ENCODE measurements around the gene HDX. TPM values are rescaled to one million over a fixed set of nuclear protein-coding genes. Genes with fewer than 3 reads are reported as not detected.
"Not testable (repeated sequence)": the region's sequence is repeated elsewhere in the genome, so short reads cannot be mapped to it uniquely, and the experiment has no call there.

The HDX gene
- total RNA-seq, 1 donor from 2014 or later = 2.6 TPM

GRCh38 chrX:84339507-84340364 is 162.5 kb downstream of the HDX start:
- Histone ChIP-seq H3K4me1 (ENCODE audit: control insufficient read depth in 3 of 3, insufficient read depth in 3 of 3, low read length in 3 of 3) (no peaks in the 10 kb centered on the region), H3K9ac (ENCODE audit: low read depth in 1 of 3, low read length in 3 of 3) (no peak overlapping the region), H3K9me3 (ENCODE audit: control insufficient read depth in 3 of 3, low read length in 3 of 3) (no peaks in the 10 kb centered on the region), H3K36me3 (ENCODE audit: control insufficient read depth in 3 of 3, insufficient read depth in 3 of 3, low read length in 3 of 3) (no peaks in the 10 kb centered on the region), H3K27ac (ENCODE audit: low read depth, low read length) (no peak overlapping the region), H3K4me3 (ENCODE audit: low read length in 3 of 3) (no peak overlapping the region), H3K27me3 (ENCODE audit: control insufficient read depth in 3 of 3, insufficient read depth in 3 of 3, low read length in 3 of 3) (no peaks in the 10 kb centered on the region)

GRCh38 chrX:84336646-84337045 is 165.6 kb downstream of the HDX start:
- no peak overlapping the region for H3K4me3 ChIP-seq (ENCODE audit: low read length in 3 of 3)
- no peaks in the 10 kb centered on the region for H3K9me3 ChIP-seq (ENCODE audit: control insufficient read depth in 3 of 3, low read length in 3 of 3)
- H3K27me3 ChIP-seq (ENCODE audit: control insufficient read depth in 3 of 3, insufficient read depth in 3 of 3, low read length in 3 of 3) = no peaks in the 10 kb centered on the region

GRCh38 chrX:84335121-84335520 is 167.1 kb downstream of the HDX start:
- no peak overlapping the region for H3K9ac ChIP-seq (ENCODE audit: low read depth in 1 of 3, low read length in 3 of 3)
- H3K27ac ChIP-seq (ENCODE audit: low read depth, low read length) = no peak overlapping the region
- no peaks in the 10 kb centered on the region for H3K9me3 ChIP-seq (ENCODE audit: control insufficient read depth in 3 of 3, low read length in 3 of 3)
- no peak overlapping the region for H3K4me3 ChIP-seq (ENCODE audit: low read length in 3 of 3)
- H3K36me3 ChIP-seq (ENCODE audit: control insufficient read depth in 3 of 3, insufficient read depth in 3 of 3, low read length in 3 of 3) = no peaks in the 10 kb centered on the region
- no peaks in the 10 kb centered on the region for H3K27me3 ChIP-seq (ENCODE audit: control insufficient read depth in 3 of 3, insufficient read depth in 3 of 3, low read length in 3 of 3)
- H3K4me1 ChIP-seq (ENCODE audit: control insufficient read depth in 3 of 3, insufficient read depth in 3 of 3, low read length in 3 of 3) = no peaks in the 10 kb centered on the region

More at GRCh38 chrX:84336646-84337045, 165.6 kb downstream of the HDX start:
- Histone ChIP-seq H3K36me3 (ENCODE audit: control insufficient read depth in 3 of 3, insufficient read depth in 3 of 3, low read length in 3 of 3) (no peaks in the 10 kb centered on the region), H3K9ac (ENCODE audit: low read depth in 1 of 3, low read length in 3 of 3) (no peak overlapping the region), H3K27ac (ENCODE audit: low read depth, low read length) (no peak overlapping the region), H3K4me1 (ENCODE audit: control insufficient read depth in 3 of 3, insufficient read depth in 3 of 3, low read length in 3 of 3) (no peaks in the 10 kb centered on the region)

- Histone ChIP-seq H3K27me3 (ENCODE audit: control insufficient read depth in 3 of 3, insufficient read depth in 3 of 3, low read length in 3 of 3) (no peaks in the 10 kb centered on the region), H3K4me1 (ENCODE audit: control insufficient read depth in 3 of 3, insufficient read depth in 3 of 3, low read length in 3 of 3) (no peaks in the 10 kb centered on the region), H3K27ac (ENCODE audit: low read depth, low read length) (no peak overlapping the region), H3K9ac (ENCODE audit: low read depth in 1 of 3, low read length in 3 of 3) (no peak overlapping the region), H3K36me3 (ENCODE audit: control insufficient read depth in 3 of 3, insufficient read depth in 3 of 3, low read length in 3 of 3) (no peaks in the 10 kb centered on the region), H3K9me3 (ENCODE audit: control insufficient read depth in 3 of 3, low read length in 3 of 3) (no peaks in the 10 kb centered on the region), H3K4me3 (ENCODE audit: low read length in 3 of 3) (no peak overlapping the region)
These were observed 180.0 kb downstream of the HDX start for GRCh38 chrX:84322083-84322827.

- no peaks in the 10 kb centered on the region for H3K4me1 ChIP-seq (ENCODE audit: control insufficient read depth in 3 of 3, insufficient read depth in 3 of 3, low read length in 3 of 3)
- no peaks in the 10 kb centered on the region for H3K9me3 ChIP-seq (ENCODE audit: control insufficient read depth in 3 of 3, low read length in 3 of 3)
- H3K9ac ChIP-seq (ENCODE audit: low read depth in 1 of 3, low read length in 3 of 3) = no peak overlapping the region
- no peaks in the 10 kb centered on the region for H3K27me3 ChIP-seq (ENCODE audit: control insufficient read depth in 3 of 3, insufficient read depth in 3 of 3, low read length in 3 of 3)
- no peak overlapping the region for H3K27ac ChIP-seq (ENCODE audit: low read depth, low read length)
- no peak overlapping the region for H3K4me3 ChIP-seq (ENCODE audit: low read length in 3 of 3)
- H3K36me3 ChIP-seq (ENCODE audit: control insufficient read depth in 3 of 3, insufficient read depth in 3 of 3, low read length in 3 of 3) = no peaks in the 10 kb centered on the region
These were observed 181.6 kb downstream of the HDX start for GRCh38 chrX:84320614-84321013.

GRCh38 chrX:84320023-84320422 is 182.2 kb downstream of the HDX start:
- H3K36me3 ChIP-seq (ENCODE audit: control insufficient read depth in 3 of 3, insufficient read depth in 3 of 3, low read length in 3 of 3) = no peaks in the 10 kb centered on the region
- H3K9ac ChIP-seq (ENCODE audit: low read depth in 1 of 3, low read length in 3 of 3) = no peak overlapping the region
- no peaks in the 10 kb centered on the region for H3K27me3 ChIP-seq (ENCODE audit: control insufficient read depth in 3 of 3, insufficient read depth in 3 of 3, low read length in 3 of 3)
- H3K4me3 ChIP-seq (ENCODE audit: low read length in 3 of 3) = no peak overlapping the region
- H3K4me1 ChIP-seq (ENCODE audit: control insufficient read depth in 3 of 3, insufficient read depth in 3 of 3, low read length in 3 of 3) = no peaks in the 10 kb centered on the region
- H3K9me3 ChIP-seq (ENCODE audit: control insufficient read depth in 3 of 3, low read length in 3 of 3) = no peaks in the 10 kb centered on the region
- no peak overlapping the region for H3K27ac ChIP-seq (ENCODE audit: low read depth, low read length)

- Histone ChIP-seq H3K9me3 (ENCODE audit: control insufficient read depth in 3 of 3, low read length in 3 of 3) (no peaks in the 10 kb centered on the region), H3K27ac (ENCODE audit: low read depth, low read length) (no peak overlapping the region), H3K4me1 (ENCODE audit: control insufficient read depth in 3 of 3, insufficient read depth in 3 of 3, low read length in 3 of 3) (no peaks in the 10 kb centered on the region), H3K27me3 (ENCODE audit: control insufficient read depth in 3 of 3, insufficient read depth in 3 of 3, low read length in 3 of 3) (no peaks in the 10 kb centered on the region), H3K9ac (ENCODE audit: low read depth in 1 of 3, low read length in 3 of 3) (no peak overlapping the region), H3K36me3 (ENCODE audit: control insufficient read depth in 3 of 3, insufficient read depth in 3 of 3, low read length in 3 of 3) (no peaks in the 10 kb centered on the region), H3K4me3 (ENCODE audit: low read length in 3 of 3) (no peak overlapping the region)
These were observed 183.6 kb downstream of the HDX start for GRCh38 chrX:84318661-84319060.

GRCh38 chrX:84315946-84316345 is 186.3 kb downstream of the HDX start:
- H3K9ac ChIP-seq (ENCODE audit: low read depth in 1 of 3, low read length in 3 of 3); H3K4me1 ChIP-seq (ENCODE audit: control insufficient read depth in 3 of 3, insufficient read depth in 3 of 3, low read length in 3 of 3); H3K27me3 ChIP-seq (ENCODE audit: control insufficient read depth in 3 of 3, insufficient read depth in 3 of 3, low read length in 3 of 3): not testable (repeated sequence)

More at GRCh38 chrX:84315946-84316345, 186.3 kb downstream of the HDX start:
- H3K4me3 ChIP-seq (ENCODE audit: low read length in 3 of 3); H3K36me3 ChIP-seq (ENCODE audit: control insufficient read depth in 3 of 3, insufficient read depth in 3 of 3, low read length in 3 of 3); H3K9me3 ChIP-seq (ENCODE audit: control insufficient read depth in 3 of 3, low read length in 3 of 3); H3K27ac ChIP-seq (ENCODE audit: low read depth, low read length): not testable (repeated sequence)

Measured in skeletal muscle tissue (tissue), 4 donors.